ENCODE data around the gene MYO1C.

GRCh38 chr17:1488826-1489270 is 3.6 kb downstream of the MYO1C start:
- TF ChIP-seq POLR2A (IDR thresholded peaks at IDR 0.05) (no peak), CTCF (IDR thresholded peaks at IDR 0.05) (no peak)

Measured in Peyer's patch (tissue), 4 donors.